HTERT RPE-1 (cell line): ENCODE data around the gene SLC50A1.

Source experiments
- in situ Hi-C: fragments of 300-500 bp; cut with MboI; formaldehyde crosslinking; loops from 4 replicates; pipeline ENCODE4 v1.14.3; 2020; ENCODE audit warnings: low sequenced_read_pairs

Gene SLC50A1, protein sequence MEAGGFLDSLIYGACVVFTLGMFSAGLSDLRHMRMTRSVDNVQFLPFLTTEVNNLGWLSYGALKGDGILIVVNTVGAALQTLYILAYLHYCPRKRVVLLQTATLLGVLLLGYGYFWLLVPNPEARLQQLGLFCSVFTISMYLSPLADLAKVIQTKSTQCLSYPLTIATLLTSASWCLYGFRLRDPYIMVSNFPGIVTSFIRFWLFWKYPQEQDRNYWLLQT

GRCh38 chr1:155135415-155136028, at the start of gene SLC50A1:
Gene SLC50A1, plus strand, starts transcription at chr1:155135852. Its CDS starts 60 bp downstream, at chr1:155135912.
- in situ Hi-C loops = no loop called here

DNA sequence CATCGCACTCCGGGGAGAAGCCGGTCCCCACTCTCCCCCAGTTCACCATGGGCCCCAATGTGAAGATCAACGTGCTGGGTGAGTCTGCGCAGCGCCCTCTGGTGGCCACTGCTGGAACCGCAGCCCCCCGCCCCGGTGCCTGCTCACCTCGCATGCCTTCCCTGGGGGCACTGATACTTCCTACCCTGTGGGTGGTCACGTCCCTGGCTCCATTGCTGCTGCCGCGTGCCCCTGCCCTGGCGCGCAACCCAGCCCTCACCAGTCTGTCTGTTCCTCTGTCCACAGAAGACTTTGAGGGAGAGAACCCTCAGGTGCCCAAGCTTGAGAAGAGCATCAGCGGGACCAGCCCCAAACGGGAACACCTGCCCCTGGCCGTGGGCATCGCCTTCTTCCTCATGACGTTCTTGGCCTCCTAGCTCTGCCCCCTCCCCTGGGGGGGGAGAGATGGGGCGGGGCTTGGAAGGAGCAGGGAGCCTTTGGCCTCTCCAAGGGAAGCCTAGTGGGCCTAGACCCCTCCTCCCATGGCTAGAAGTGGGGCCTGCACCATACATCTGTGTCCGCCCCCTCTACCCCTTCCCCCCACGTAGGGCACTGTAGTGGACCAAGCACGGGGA, 49.4 kb upstream of the SLC50A1 start:
- in situ Hi-C loops = no loop called here

GRCh38 chr1:155086856-155087535, 48.7 kb upstream of the SLC50A1 start:
- in situ Hi-C loops = no loop called here

DNA sequence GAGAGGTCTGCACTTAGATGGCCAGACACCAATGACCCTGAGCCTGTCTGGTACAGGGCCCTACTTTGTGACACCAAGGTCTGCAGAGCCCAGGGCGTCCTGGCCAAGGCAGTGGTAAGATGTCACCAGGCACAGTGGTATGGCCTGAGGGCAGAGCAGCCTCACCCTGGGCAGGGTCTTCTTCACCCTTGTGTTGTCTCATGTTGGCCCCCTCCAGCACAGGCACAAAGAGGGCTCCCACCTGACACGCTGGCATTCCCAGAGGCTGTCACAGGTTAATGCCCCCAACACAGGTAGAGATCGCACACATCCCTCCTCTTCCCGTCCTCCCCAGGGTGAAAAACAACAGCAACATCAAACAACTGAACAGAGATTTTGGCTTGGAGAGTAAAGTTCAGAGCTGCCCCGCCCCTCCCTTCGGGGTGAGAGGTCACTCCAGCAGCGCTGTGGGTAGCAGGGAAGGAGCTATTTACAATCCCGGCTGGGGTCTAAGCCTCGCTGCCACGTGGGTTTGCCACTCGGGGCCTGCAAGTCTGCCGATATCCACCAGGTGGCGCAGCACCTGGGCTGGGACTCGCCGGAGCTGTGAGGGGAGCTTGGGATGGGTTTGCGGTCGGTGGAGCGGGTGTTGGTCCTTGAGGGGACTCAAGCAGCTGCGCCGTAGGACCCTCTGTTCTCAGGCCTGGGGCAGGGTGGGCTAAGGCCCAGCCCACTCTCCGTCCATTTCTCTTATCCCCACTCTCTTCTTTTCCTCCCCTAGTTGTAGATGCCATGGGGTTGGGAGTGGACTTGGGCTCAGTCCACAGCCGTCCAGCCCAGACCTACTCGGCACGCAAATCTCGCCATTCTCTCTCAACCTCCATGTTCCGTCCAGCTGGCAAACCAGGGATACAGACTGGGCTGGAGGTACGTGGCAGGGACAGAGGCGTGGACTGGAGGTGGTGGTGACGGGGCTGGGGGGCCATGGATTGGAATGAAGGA, 44.3 kb upstream of the SLC50A1 start:
- in situ Hi-C loops = no loop called here

DNA sequence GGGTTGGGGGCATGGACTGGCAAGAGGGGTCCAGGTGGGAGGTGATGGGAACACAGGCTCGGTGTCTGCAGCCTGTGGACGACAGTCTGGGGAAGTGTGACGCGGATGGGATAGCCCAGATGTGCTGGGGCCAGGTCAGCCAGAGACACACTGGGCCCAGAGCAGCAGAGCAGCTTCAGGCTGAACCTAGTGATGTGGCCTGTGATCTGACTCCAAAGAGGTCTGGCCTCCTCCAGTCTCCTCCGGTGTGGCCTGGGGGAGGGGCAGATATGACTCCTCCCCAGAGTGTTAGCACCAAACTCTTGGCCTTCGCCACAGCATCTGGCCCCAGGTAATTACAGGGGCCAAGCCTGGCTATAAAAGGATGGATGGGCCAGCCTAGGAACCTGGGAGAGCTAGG, 43.5 kb upstream of the SLC50A1 start:
- in situ Hi-C loops = no loop called here

DNA sequence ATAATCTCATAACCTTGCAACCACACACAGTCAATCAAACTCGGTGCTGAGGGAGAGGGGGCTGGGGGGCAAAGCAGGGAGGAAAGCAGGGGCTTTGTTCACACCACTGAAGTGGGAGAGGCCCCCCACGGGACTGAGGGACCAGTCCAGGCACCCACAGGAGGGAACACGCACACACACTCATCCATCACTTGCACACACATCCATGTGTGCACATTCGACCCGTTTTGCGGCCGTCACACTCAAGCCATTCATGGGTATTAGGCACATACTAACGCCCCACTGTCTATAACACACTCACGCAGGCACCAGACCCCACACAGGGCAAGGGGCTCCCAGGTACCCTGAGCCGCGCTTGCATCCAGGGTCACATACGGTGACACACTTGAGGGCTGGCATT, 43.0 kb upstream of the SLC50A1 start:
- in situ Hi-C loops = no loop called here

- in situ Hi-C loops = no loop called here
Measured at GRCh38 chr1:155093911-155094621, 41.6 kb upstream of the SLC50A1 start.

- in situ Hi-C loops = no loop called here
Measured at GRCh38 chr1:155094622-155094948, 41.1 kb upstream of the SLC50A1 start.

DNA sequence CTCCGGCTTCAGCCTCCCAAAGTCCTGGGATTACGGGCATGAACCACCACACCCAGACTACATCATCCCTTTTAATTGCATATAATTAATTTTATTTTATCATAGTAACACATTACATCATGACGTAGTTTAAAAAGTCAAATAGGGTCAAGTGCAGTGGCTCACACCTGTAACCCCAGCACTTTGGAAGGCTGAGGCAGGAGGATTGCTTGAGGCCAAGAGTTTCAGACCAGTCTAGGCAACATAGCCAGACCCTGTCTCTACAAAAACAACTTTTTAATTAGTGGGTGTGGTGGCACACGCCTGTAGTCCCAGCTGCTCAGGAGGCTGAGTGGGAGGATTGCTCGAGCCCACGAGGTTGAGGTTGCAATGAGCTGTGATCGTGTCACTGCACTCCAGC, 36.3 kb upstream of the SLC50A1 start:
- in situ Hi-C loops = no loop called here

DNA sequence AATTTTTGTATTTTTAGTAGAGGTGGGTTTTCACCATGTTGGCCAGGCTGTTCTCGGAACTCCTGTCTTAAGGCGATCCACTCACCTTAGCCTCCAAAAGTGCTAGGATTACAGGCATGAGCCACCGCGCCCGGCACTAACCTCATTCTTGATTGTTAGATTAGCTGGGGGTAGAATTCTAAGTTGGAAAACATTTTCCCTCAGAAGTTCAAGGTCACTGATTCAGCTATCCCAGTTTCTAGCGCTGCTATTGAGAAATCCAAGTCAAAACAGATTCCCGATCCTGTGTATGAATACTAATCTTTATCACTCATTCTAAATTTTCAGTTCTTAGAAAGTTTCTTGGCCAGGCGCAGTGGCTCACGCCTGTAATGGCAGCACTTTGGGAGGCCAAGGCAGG, 32.3 kb upstream of the SLC50A1 start:
- in situ Hi-C loops = no loop called here

DNA sequence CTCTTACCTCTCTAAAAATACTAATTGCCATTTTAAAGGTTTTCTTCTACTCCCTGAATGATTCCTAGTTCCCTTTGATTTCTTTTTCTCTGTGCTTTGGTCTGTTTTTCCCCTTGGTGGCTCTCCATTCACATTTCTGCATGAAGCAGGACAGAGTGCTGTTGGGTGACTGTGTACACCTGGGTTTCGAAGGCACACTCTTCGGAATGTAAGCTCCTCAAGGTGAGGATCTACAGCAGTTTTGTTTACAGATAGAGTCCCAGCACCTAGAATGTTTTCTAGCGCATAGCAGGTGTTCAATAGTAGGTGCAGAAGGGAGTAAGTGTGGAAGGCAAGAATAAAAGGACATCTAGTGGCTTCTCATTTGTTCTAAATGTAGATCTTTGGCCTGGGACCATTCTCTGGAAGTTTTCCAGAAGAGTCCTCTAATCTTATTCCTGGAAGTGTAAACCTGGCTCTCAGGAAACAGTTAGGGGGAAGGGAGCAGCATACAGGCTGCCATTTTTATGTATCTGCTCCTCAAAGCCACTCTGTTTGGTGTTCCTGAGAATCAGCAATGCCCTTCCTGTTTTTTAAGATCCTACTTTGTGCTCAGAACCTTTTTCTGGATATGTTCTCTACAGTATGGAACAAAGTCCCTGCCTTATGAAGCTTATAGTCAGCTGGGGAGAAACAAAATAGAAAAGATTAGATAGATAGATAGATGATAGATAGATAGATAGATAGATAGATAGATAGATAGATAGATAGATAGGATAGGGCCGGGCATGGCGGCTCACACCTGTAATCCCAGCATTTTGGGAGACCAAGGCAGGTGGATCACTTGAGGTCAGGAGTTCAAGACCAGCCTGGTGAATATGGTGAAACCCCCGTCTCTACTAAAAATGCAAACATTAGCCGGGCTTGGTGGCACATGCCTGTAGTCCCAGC, 30.8 kb upstream of the SLC50A1 start:
- in situ Hi-C loops = no loop called here

DNA sequence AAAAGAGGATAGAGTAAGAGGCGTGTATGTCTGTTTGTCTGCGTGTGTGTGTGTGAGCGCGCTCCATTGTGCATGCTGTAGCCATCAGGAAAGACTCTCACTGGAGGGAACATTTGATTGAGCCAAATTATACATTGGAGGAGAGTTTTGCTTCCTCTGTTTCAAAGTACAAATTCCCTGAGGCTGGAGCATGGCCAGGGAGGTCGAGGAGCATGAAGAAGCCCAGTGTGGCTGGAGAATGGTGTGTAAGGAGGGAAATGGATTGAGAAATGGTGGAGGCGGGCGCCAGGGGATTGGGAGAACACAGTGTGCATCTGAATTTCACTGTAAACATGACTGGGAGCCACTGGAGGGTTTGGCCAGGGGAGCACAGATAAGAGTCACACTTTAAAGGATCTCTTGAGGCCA, 30.0 kb upstream of the SLC50A1 start:
- in situ Hi-C loops = no loop called here

GRCh38 chr1:155106862-155107261, 28.8 kb upstream of the SLC50A1 start:
- in situ Hi-C loops = no loop called here

DNA sequence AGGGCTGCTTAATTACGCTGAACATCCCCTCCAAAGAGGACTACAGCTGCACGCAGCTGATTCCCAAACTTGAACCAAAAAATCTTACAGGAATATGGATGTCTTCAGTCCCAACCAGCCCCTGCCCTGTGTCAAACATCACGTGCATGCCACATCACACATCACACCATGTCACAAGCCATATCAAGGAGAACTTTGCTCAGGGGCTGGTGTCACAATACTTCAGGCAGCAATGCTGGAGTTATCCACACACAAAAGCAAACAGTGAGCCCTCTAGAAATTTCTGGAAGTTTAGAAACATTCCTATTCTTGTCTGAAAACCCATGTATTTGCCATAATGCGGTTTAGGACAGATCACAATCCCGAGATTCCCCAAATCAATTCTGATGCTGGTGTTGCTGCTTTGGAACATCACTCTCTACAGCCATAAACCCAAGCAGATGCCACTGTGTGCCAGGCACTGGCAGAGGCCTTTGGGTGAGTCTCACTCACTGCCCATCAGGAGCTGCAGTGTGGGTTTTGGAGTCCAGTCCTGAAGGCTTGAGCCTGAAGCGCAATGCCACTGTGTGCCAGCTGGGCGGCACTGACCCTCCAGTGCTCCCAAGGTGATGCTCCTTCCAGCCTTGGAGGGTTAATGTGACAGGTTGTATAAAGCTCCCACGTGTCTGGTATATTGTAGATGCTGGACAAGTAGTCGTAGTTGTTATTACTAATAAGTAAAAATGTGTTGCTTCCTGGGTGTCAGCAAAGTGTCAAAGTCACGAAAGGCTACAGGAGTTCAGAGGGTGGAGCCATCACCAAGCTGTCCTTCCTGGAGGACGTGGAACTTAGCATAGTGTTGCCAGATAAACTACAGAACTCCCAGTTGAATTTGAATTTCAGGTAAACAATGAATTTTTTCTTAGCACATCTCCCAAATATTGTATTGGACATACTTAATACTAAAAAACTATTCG, 28.1 kb upstream of the SLC50A1 start:
- in situ Hi-C loops = no loop called here

- in situ Hi-C loops = no loop called here
Measured at GRCh38 chr1:155108296-155108695, 27.4 kb upstream of the SLC50A1 start.

DNA sequence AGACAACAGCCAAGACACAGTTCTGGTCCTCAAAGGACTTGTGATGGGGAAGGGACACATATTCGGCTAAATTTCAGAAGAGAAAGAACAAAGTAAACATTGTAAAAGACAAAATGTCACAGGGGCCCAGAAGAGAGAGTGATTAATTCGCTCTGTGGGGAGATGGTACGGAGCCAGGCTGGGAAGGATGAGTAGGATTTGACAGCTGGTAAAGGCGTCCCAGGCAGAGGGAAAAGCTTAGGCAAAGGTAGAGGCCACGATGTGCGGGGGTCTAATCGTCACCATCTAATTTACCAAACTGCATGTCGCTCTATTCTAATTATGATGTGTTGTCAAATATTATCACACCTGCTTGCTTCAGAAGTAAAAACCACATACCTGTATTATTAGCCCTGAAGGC, 25.3 kb upstream of the SLC50A1 start:
- in situ Hi-C loops = no loop called here

DNA sequence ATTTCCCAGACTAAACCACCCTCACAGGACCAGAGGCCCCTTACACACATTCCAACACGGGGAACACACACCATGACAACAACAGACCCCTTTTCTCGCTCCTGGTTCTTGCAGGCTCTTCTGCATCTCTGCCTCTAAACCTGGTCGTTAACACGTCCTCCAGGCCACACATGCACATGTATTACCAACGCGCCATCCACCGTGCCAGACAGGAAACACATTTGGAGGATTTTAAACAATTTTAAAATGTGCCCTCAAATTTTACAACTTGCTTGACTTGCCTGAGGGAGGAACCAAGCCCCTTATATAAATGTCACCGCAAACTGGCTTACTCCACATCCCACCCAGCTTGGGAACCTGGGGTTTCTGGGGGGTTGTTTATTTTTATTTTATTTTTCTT, 24.8 kb upstream of the SLC50A1 start:
- in situ Hi-C loops = no loop called here

DNA sequence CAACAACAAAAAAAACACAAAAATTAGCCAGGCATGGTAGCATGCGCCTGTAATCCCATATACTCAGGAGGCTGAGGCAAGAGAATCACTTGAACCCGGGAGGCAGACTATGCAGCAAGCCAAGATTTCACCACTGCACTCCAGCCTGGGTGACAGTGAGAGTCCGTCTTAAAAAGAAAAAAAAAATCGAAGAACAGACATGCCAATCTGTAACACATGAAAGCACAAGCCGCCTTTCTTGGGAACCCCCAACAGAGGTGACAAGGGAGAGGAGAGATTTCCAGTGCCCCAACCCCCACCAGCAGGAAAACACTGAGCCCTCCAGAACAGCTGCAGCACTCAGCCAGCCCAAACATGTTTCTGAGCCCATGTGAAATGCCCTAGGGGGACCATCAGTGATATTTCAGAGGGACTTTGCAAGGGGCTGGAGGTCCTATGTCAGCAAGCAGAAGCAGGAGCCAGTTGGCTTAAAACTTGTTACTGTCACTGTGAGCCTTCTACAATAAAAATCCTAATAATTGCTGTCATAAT, 22.1 kb upstream of the SLC50A1 start:
- in situ Hi-C loops = no loop called here
